Activated T-cell treated with anti-CD3 and anti-CD28 coated beads, Interleukin-2, amount 50 U/mL, for 24 hours (primary cell): ENCODE results near the gene DDAH1.

Experiments
- DNase-seq: peaks from one replicate; pipeline ENCODE4 v3.0.0-alpha.2; 2020
- H3K27ac Mint-ChIP-seq: 2 replicates; pipeline ENCODE4 v1.8.0; 2020; ENCODE audit warnings: mild to moderate bottlenecking, mixed read lengths
- H3K27me3 Mint-ChIP-seq: 2 replicates; pipeline ENCODE4 v1.8.0; 2020; ENCODE audit warnings: mixed read lengths
- H3K36me3 Mint-ChIP-seq: 2 replicates; pipeline ENCODE4 v1.8.0; 2020; ENCODE audit warnings: low read depth, mixed read lengths
- H3K4me1 Mint-ChIP-seq: 2 replicates; pipeline ENCODE4 v1.8.0; 2020; ENCODE audit warnings: low read depth, mixed read lengths
- H3K4me3 Mint-ChIP-seq: 2 replicates; pipeline ENCODE4 v1.8.0; 2020; ENCODE audit warnings: mild to moderate bottlenecking, moderate library complexity, mixed read lengths
- H3K9me3 Mint-ChIP-seq: 2 replicates; pipeline ENCODE4 v1.8.0; 2020; ENCODE audit warnings: mixed read lengths

The DDAH1 gene

GRCh38 chr1:85333186-85333585 is 131.8 kb downstream of the DDAH1 start:
- H3K4me1 Mint-ChIP-seq, result peaks cover 8% of the 10 kb centered on the region
- H3K27me3 Mint-ChIP-seq, result peaks cover 29% of the 10 kb centered on the region

GRCh38 chr1:85332575-85332974 is 132.4 kb downstream of the DDAH1 start:
- Mint-ChIP-seq H3K9me3 (peaks cover 15% of the 10 kb centered on the region), H3K4me3 (no peak overlapping the region), H3K36me3 (no peaks in the 10 kb centered on the region), H3K4me1 (peaks cover 8% of the 10 kb centered on the region), H3K27ac (no peak overlapping the region), H3K27me3 (peaks cover 29% of the 10 kb centered on the region)
- DNase-seq, result no peak

More at GRCh38 chr1:85333186-85333585, 131.8 kb downstream of the DDAH1 start:
- Mint-ChIP-seq H3K27ac (no peak overlapping the region), H3K9me3 (peaks cover 15% of the 10 kb centered on the region), H3K4me3 (no peak overlapping the region), H3K36me3 (no peaks in the 10 kb centered on the region)
- DNase-seq, result no peak

- peaks cover 8% of the 10 kb centered on the region for H3K4me1 Mint-ChIP-seq
- H3K27ac Mint-ChIP-seq, result no peak overlapping the region
- DNase-seq, result no peak
- peaks cover 15% of the 10 kb centered on the region for H3K9me3 Mint-ChIP-seq
- no peaks in the 10 kb centered on the region for H3K36me3 Mint-ChIP-seq
- H3K4me3 Mint-ChIP-seq, result no peak overlapping the region
- peaks cover 31% of the 10 kb centered on the region for H3K27me3 Mint-ChIP-seq
These were observed 134.2 kb downstream of the DDAH1 start for GRCh38 chr1:85330711-85331290.

- Mint-ChIP-seq H3K27ac (no peak overlapping the region), H3K4me1 (peaks cover 8% of the 10 kb centered on the region), H3K36me3 (no peaks in the 10 kb centered on the region), H3K9me3 (peaks cover 15% of the 10 kb centered on the region), H3K4me3 (no peak overlapping the region), H3K27me3 (peaks cover 36% of the 10 kb centered on the region)
- DNase-seq, result no peak
These were observed 134.7 kb downstream of the DDAH1 start for GRCh38 chr1:85330214-85330631.

- H3K36me3 Mint-ChIP-seq, result no peaks in the 10 kb centered on the region
- no peaks in the 10 kb centered on the region for H3K4me1 Mint-ChIP-seq
- H3K27me3 Mint-ChIP-seq, result peaks cover 43% of the 10 kb centered on the region
- H3K27ac Mint-ChIP-seq, result no peak overlapping the region
- H3K4me3 Mint-ChIP-seq, result no peak overlapping the region
- H3K9me3 Mint-ChIP-seq, result peaks cover 12% of the 10 kb centered on the region
- DNase-seq, result no peak
These were observed 136.1 kb downstream of the DDAH1 start for GRCh38 chr1:85328713-85329397.

DNA sequence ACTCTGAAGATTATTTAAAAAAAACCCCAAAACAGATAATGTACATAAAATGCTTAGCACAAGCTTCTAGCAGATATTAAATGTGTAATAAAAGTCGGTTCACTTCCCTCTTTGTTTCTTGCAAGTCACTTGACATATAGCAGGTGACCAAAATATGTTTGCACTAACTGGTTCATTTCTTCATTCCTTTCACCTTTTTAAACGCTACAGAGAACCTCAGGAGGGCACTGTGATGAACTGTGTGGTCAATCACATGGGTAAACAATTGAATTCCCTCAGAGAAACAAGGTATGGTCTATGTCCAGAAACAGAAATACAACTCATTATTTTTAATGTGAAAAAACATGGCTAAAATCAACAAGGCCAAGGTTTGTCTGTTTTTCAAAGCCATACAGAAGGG is 137.2 kb downstream of the DDAH1 start:
- Mint-ChIP-seq H3K36me3 (no peaks in the 10 kb centered on the region), H3K9me3 (peaks cover 3% of the 10 kb centered on the region), H3K27me3 (peaks cover 48% of the 10 kb centered on the region), H3K4me3 (no peak overlapping the region), H3K4me1 (no peaks in the 10 kb centered on the region), H3K27ac (no peak overlapping the region)
- DNase-seq, result no peak

- H3K36me3 Mint-ChIP-seq, result no peaks in the 10 kb centered on the region
- H3K27me3 Mint-ChIP-seq, result peaks cover 48% of the 10 kb centered on the region
- H3K4me1 Mint-ChIP-seq, result no peaks in the 10 kb centered on the region
- H3K9me3 Mint-ChIP-seq, result peaks cover 3% of the 10 kb centered on the region
- DNase-seq, result no peak
- H3K4me3 Mint-ChIP-seq, result no peak overlapping the region
- no peak overlapping the region for H3K27ac Mint-ChIP-seq
These were observed 138.1 kb downstream of the DDAH1 start for GRCh38 chr1:85326851-85327250.

GRCh38 chr1:85326336-85326735 is 138.6 kb downstream of the DDAH1 start:
- Mint-ChIP-seq H3K27ac (no peak overlapping the region), H3K4me1 (peaks cover 2% of the 10 kb centered on the region), H3K36me3 (no peaks in the 10 kb centered on the region), H3K27me3 (peaks cover 48% of the 10 kb centered on the region), H3K9me3 (no peaks in the 10 kb centered on the region), H3K4me3 (no peak overlapping the region)
- no peak for DNase-seq

- peaks cover 48% of the 10 kb centered on the region for H3K27me3 Mint-ChIP-seq
- H3K27ac Mint-ChIP-seq, result no peak overlapping the region
- no peak for DNase-seq
- no peaks in the 10 kb centered on the region for H3K9me3 Mint-ChIP-seq
- H3K4me3 Mint-ChIP-seq, result no peak overlapping the region
- no peaks in the 10 kb centered on the region for H3K36me3 Mint-ChIP-seq
- H3K4me1 Mint-ChIP-seq, result peaks cover 6% of the 10 kb centered on the region
These were observed 139.0 kb downstream of the DDAH1 start for GRCh38 chr1:85325920-85326319.

- Mint-ChIP-seq H3K4me3 (no peak overlapping the region), H3K36me3 (no peaks in the 10 kb centered on the region), H3K9me3 (no peaks in the 10 kb centered on the region), H3K27me3 (peaks cover 49% of the 10 kb centered on the region), H3K27ac (no peak overlapping the region), H3K4me1 (peaks cover 13% of the 10 kb centered on the region)
- DNase-seq, result no peak
These were observed 141.2 kb downstream of the DDAH1 start for GRCh38 chr1:85323770-85324169.

GRCh38 chr1:85322655-85323054 is 142.3 kb downstream of the DDAH1 start:
- peaks cover 55% of the 10 kb centered on the region for H3K27me3 Mint-ChIP-seq

DNA sequence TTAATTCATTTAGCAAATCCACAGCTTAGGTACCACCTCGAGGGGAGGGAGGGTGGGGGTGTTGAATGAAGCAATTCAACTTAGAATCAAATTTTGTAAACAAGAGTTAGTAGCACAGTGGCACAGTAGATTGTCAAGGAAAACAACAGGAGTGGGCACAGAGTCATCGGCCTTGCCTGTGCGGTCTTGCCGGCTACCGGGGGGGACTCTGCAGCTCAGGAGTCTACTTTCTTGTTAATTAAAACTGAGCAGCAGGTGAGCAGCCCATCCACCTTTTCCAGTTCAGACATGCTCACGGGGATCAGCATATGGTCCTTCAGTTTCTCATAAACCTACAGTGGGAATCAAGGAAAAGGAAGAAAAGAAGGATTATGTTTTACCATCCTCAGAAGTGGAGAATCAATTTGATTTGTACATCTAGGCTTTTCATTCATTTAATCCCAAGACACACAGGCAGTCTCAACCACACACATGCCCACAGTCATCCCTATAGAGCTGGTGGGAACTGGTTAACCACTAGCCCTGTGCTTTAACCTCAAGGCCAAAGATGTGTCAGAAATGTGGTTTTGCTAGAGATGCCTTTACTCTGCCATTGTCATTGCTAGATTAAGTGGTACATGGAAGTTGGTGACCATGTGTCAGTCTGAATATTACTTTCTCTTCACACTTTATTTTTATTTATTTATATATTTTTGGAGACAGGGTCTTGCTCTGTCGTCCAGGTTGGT is 143.6 kb downstream of the DDAH1 start:
- Mint-ChIP-seq H3K4me3 (no peak overlapping the region), H3K27ac (no peak overlapping the region), H3K36me3 (no peaks in the 10 kb centered on the region), H3K4me1 (peaks cover 13% of the 10 kb centered on the region), H3K9me3 (no peaks in the 10 kb centered on the region), H3K27me3 (peaks cover 67% of the 10 kb centered on the region)
- no peak for DNase-seq

More at GRCh38 chr1:85322655-85323054, 142.3 kb downstream of the DDAH1 start:
- H3K4me3 Mint-ChIP-seq, result no peak overlapping the region
- H3K27ac Mint-ChIP-seq, result no peak overlapping the region
- no peaks in the 10 kb centered on the region for H3K36me3 Mint-ChIP-seq
- peaks cover 13% of the 10 kb centered on the region for H3K4me1 Mint-ChIP-seq
- no peaks in the 10 kb centered on the region for H3K9me3 Mint-ChIP-seq
- no peak for DNase-seq

GRCh38 chr1:85320371-85321131 is 144.4 kb downstream of the DDAH1 start:
- Mint-ChIP-seq H3K4me1 (peaks cover 13% of the 10 kb centered on the region), H3K9me3 (no peaks in the 10 kb centered on the region), H3K27me3 (peaks cover 69% of the 10 kb centered on the region), H3K36me3 (no peaks in the 10 kb centered on the region), H3K4me3 (no peak overlapping the region), H3K27ac (no peak overlapping the region)
- no peak for DNase-seq

DNA sequence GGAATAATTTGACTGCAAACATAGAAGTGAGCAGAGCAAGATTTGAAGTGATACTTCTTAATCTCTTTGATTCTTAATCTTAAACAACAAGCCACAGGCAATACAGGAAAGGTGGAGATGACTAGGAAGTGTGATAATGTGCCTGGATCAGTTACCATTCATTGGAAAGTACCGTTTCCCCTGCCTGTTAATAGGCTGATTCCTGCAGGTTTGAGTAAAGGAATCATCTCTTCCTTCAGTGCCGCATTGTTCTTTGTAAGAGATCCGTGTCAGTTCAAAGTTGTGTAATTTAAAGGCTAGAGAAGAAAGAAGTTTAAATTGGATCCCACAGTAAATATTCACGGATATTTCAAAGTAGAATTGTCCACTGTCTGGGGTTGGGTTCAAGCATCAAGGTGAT is 145.0 kb downstream of the DDAH1 start:
- Mint-ChIP-seq H3K4me3 (no peak overlapping the region), H3K27ac (no peak overlapping the region), H3K27me3 (peaks cover 65% of the 10 kb centered on the region), H3K36me3 (no peaks in the 10 kb centered on the region), H3K4me1 (peaks cover 13% of the 10 kb centered on the region), H3K9me3 (no peaks in the 10 kb centered on the region)
- DNase-seq, result no peak
